GM12865 (cell line): ENCODE results near the gene AKAP10.
"Not testable (repeated sequence)": the region's sequence is repeated elsewhere in the genome, so short reads cannot be mapped to it uniquely, and the experiment has no call there.

Experiments
- DNase-seq: peaks from one replicate; pipeline ENCODE4 v3.0.0; 2010; ENCODE audit warnings: low read depth
- H3K4me3 ChIP-seq: 2 replicates; pipeline ENCODE4 v1.5.1; 2011; ENCODE audit warnings: mild to moderate bottlenecking, low read depth, low read length, control low read depth
- TF ChIP-seq, protein P1 (sequence below): IDR thresholded peaks from 2 replicates; pipeline ENCODE4 v1.5.1; 2011; ENCODE audit warnings: low read length, control low read depth, low read depth, inconsistent platforms; ENCODE audit not compliant: insufficient read depth; ENCODE audit errors: missing control alignments

The AKAP10 gene

DNA sequence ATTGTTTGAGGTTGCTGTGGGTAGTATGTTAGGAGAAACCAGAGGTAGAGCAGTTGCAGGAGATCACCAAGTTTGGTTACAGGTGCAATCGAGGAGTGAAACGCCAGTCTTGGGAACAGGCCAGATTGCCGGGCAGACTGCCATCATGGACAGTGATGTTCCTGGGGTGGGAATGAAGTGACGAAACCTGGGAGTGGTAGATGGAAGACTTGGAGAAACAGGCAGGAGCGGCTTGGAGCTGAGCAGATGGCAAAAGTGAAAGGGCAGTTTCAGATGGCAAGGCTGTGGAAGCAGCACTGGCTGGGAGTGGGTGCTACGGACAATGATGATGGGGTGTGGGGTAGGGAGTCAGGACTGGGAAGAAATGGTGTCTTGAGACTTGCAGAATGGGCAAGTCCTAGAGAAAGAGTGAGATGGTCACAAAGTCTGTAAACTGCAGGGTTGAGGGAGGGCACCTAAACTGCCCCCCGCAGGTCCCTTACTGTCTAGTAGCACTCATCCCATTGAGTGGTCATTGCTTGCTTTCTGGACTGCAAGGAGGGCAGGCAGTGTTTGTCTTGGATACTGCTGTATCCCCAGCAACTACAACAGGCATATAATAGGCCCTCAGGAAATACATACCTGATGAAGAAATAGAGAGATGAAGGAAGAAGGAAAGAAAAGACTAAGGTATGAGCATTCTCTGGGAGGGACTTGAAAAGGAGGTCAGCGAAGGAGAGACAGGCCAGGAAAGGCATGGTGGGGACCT, 80.4 kb downstream of the AKAP10 start:
- TF ChIP-seq, protein P1, sequence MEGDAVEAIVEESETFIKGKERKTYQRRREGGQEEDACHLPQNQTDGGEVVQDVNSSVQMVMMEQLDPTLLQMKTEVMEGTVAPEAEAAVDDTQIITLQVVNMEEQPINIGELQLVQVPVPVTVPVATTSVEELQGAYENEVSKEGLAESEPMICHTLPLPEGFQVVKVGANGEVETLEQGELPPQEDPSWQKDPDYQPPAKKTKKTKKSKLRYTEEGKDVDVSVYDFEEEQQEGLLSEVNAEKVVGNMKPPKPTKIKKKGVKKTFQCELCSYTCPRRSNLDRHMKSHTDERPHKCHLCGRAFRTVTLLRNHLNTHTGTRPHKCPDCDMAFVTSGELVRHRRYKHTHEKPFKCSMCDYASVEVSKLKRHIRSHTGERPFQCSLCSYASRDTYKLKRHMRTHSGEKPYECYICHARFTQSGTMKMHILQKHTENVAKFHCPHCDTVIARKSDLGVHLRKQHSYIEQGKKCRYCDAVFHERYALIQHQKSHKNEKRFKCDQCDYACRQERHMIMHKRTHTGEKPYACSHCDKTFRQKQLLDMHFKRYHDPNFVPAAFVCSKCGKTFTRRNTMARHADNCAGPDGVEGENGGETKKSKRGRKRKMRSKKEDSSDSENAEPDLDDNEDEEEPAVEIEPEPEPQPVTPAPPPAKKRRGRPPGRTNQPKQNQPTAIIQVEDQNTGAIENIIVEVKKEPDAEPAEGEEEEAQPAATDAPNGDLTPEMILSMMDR: no peak
- DNase-seq: no peak
- no peak overlapping the region for H3K4me3 ChIP-seq

- TF ChIP-seq, protein P1: no peak
- DNase-seq: no peak
- no peak overlapping the region for H3K4me3 ChIP-seq
These were observed 80.9 kb downstream of the AKAP10 start for GRCh38 chr17:19896679-19897078.

GRCh38 chr17:19890554-19890953, 87.1 kb downstream of the AKAP10 start:
- H3K4me3 ChIP-seq, DNase-seq: not testable (repeated sequence)

GRCh38 chr17:19890001-19890400, 87.6 kb downstream of the AKAP10 start:
- not testable (repeated sequence) for DNase-seq

DNA sequence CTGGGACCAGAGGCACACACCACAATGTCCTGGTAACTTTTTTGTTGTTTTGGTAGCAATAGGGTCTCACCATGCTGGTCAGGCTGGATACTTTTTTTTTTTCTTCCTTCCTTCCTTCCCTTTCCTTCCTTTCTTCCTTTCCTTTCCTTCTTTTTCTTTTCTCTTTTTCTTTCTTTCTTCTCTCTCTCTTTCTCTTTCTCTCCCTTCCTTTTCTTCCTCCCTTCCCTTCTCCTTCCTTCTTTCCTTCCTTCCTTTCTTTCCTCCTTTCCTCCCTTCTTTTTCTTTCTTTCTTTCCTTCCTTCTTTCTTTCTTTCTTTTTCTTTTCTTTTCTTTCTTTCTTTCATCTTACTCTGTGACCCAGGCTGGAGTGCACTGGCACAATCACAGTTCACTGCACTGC, 91.5 kb downstream of the AKAP10 start:
- TF ChIP-seq, protein P1: no peak
- no peak overlapping the region for H3K4me3 ChIP-seq
- DNase-seq: no peak

More at GRCh38 chr17:19890001-19890400, 87.6 kb downstream of the AKAP10 start:
- H3K4me3 ChIP-seq: not testable (repeated sequence)

DNA sequence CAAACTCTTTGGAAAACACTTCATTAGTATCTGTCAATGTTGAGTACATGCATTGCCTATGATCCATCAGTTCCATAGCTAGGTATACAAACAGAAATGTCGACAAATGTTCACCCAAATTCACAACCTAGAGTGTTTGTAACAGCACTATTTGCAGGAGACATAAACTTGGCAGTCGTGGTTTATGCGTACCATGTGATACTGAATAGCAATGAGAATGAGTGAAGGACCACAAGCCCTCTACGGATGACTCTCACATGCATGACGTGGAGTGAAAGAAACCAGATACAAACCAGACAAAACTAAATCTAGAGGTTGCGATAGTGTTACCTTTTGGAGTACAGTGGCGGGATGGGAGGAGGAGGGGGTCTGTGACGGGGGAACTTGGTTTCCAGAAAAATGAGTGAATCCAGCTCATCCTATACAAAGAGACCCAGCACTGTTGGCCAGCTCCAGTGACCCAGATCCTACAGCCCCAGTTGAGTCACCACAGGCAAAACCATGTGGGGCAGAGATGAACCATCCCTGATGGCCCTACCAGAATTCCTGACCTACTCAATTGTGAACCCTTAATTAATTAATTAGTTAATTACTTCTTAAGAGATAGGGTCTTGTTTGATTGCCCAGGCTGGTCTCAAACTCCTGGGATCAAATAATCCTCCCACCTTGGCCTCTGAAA, 94.0 kb downstream of the AKAP10 start:
- TF ChIP-seq, protein P1: no peak
- DNase-seq: no peak
- no peak overlapping the region for H3K4me3 ChIP-seq

GRCh38 chr17:19880393-19880792, 97.2 kb downstream of the AKAP10 start:
- no peak overlapping the region for H3K4me3 ChIP-seq
- no peak for DNase-seq
- TF ChIP-seq, protein P1: no peak
